GM21717 (cell line): ENCODE measurements around the gene PDXK.
"Not testable (repeated sequence)": the region's sequence is repeated elsewhere in the genome, so short reads cannot be mapped to it uniquely, and the experiment has no call there.

Source experiments
- ATAC-seq: cut with Tn5 transposase; IDR thresholded peaks from one replicate; pipeline ENCODE4 v1.9.1; 2021; ENCODE audit warnings: mild to moderate bottlenecking, moderate library complexity; ENCODE audit not compliant: unreplicated experiment

Gene PDXK

GRCh38 chr21:43697758-43698643 is 20.9 kb upstream of the PDXK start:
- ATAC-seq, result no peak

- not testable (repeated sequence) for ATAC-seq
Measured at GRCh38 chr21:43699492-43699777, 19.5 kb upstream of the PDXK start.

GRCh38 chr21:43699933-43700599 is 18.9 kb upstream of the PDXK start:
- ATAC-seq, result no peak

- no peak for ATAC-seq
Measured at GRCh38 chr21:43701936-43702784, 16.8 kb upstream of the PDXK start.

GRCh38 chr21:43702785-43703034 is 16.2 kb upstream of the PDXK start:
- no peak for ATAC-seq

GRCh38 chr21:43703035-43703880 is 15.7 kb upstream of the PDXK start:
- no peak for ATAC-seq

GRCh38 chr21:43707462-43707861 is 11.5 kb upstream of the PDXK start:
- no peak for ATAC-seq

- ATAC-seq, result no peak
Measured at GRCh38 chr21:43708745-43709381, 10.1 kb upstream of the PDXK start.

- no peak for ATAC-seq
Measured at GRCh38 chr21:43712268-43712942, 6.5 kb upstream of the PDXK start.

- not testable (repeated sequence) for ATAC-seq
Measured at GRCh38 chr21:43713123-43713522, 5.8 kb upstream of the PDXK start.

GRCh38 chr21:43716376-43717165 is 2.4 kb upstream of the PDXK start:
- no peak for ATAC-seq

- ATAC-seq, result no peak
Measured at GRCh38 chr21:43717166-43717853, 1.6 kb upstream of the PDXK start.

- ATAC-seq, result no peak
Measured at GRCh38 chr21:43717967-43718871, 710 bp upstream of the PDXK start.

GRCh38 chr21:43719748-43720538 is 1.0 kb downstream of the PDXK start:
- peak; percentile 16 for ATAC-seq

GRCh38 chr21:43720539-43721166 is 1.7 kb downstream of the PDXK start:
- ATAC-seq, result no peak

GRCh38 chr21:43721206-43721605 is 2.3 kb downstream of the PDXK start:
- ATAC-seq, result no peak
